Adipocyte (in vitro differentiated cells): Measurements from ENCODE around the gene CCL21.

Experiments used
- DNase-seq: peaks from one replicate; pipeline ENCODE4 v3.0.0-alpha.2; 2015; ENCODE audit warnings: low read depth
- H3K27me3 ChIP-seq: replicated peaks from 2 replicates; pipeline ENCODE4 v1.7.0; 2013; ENCODE audit warnings: mild to moderate bottlenecking, low read length, moderate library complexity; ENCODE audit not compliant: control insufficient read depth, insufficient read depth
- H3K36me3 ChIP-seq: 2 replicates; pipeline ENCODE4 v1.7.0; 2013; ENCODE audit warnings: low read length, mild to moderate bottlenecking, moderate library complexity; ENCODE audit not compliant: control insufficient read depth, insufficient read depth, severe bottlenecking
- H3K4me1 ChIP-seq: 2 replicates; pipeline ENCODE4 v1.7.0; 2013; ENCODE audit warnings: mild to moderate bottlenecking, low read length, moderate library complexity; ENCODE audit not compliant: control insufficient read depth, insufficient read depth
- H3K4me3 ChIP-seq: 2 replicates; pipeline ENCODE4 v1.7.0; 2013; ENCODE audit warnings: mild to moderate bottlenecking, low read length, moderate library complexity
- H3K9ac ChIP-seq: 2 replicates; pipeline ENCODE4 v1.7.0; 2013; ENCODE audit warnings: mild to moderate bottlenecking, low read length, moderate library complexity
- H3K9me3 ChIP-seq: 2 replicates; pipeline ENCODE4 v1.7.0; 2013; ENCODE audit warnings: mild to moderate bottlenecking, low read length, moderate library complexity; ENCODE audit not compliant: control insufficient read depth

The CCL21 gene

DNA sequence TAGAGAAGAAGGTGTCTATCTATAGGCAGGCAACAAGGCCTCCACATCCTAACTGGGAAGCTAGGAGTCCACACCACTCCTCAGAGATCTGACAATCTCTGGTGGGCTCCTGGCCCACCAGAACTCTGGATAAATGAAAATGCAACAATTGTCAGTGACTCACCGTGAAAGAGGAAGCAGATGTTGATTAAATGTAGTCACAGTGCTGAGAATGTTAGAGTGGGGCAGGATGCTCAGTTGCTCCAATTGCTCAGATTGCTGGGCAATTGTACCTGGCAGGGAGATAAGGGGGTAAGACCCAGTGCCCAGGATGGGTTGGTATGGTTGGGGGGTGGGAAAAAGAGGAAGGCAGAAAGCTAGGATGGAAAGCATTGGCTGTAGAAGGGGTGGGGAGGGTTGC, 23.2 kb downstream of the CCL21 start:
- peaks cover 37% of the 10 kb centered on the region for H3K4me1 ChIP-seq
- no peaks in the 10 kb centered on the region for H3K27me3 ChIP-seq
- peak overlapping the region; percentile 14 for H3K9ac ChIP-seq
- H3K4me3 ChIP-seq: peak overlapping the region; percentile 6
- H3K9me3 ChIP-seq: no peaks in the 10 kb centered on the region
- no peaks in the 10 kb centered on the region for H3K36me3 ChIP-seq
- DNase-seq: no peak

DNA sequence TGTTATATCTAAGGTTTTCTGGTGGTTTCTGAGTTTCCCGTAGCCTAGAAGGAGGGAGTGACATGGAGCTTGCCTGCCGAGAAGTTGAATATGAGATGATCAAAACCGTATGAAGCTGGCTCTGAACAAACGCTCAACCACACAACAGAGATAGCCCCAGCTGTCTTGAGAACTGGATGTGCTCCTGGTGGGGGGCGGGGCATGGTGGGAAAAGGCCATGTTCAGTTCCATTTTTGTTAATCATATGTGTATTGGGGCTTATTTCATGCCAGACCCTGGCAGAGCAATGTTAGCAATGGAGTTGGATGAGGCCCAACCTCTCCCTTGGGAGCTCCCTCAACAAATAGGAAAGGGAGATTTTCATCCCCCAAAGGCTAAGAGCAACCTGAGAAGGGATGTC, 23.7 kb downstream of the CCL21 start:
- peak overlapping the region; percentile 75 for H3K9ac ChIP-seq
- no peaks in the 10 kb centered on the region for H3K9me3 ChIP-seq
- no peaks in the 10 kb centered on the region for H3K27me3 ChIP-seq
- H3K36me3 ChIP-seq: no peaks in the 10 kb centered on the region
- DNase-seq: no peak
- peak overlapping the region; percentile 31 for H3K4me3 ChIP-seq
- H3K4me1 ChIP-seq: peaks cover 37% of the 10 kb centered on the region

DNA sequence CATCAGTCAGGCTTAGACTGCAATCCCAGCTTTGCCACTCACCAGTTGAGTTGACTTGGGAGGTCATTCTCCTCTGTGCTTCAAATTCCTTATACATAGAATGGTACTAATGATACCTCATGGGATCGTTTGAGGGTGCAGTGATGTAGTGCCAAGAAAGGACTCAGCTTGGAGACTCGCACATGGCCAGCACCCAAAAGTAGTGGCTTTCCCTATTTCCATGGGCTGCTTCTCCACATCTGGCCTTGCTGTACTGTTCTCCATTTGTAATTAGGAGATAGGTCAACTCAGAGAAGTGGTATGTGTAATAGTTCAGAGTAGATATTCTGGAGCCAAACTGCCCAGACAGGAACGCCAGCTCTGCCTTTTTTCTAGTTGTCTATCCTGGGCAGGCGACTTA, 24.3 kb downstream of the CCL21 start:
- Histone ChIP-seq H3K4me3 (peak overlapping the region; percentile 31), H3K36me3 (no peaks in the 10 kb centered on the region), H3K27me3 (no peaks in the 10 kb centered on the region), H3K4me1 (peaks cover 37% of the 10 kb centered on the region), H3K9me3 (no peaks in the 10 kb centered on the region), H3K9ac (peak overlapping the region; percentile 75)
- no peak for DNase-seq

DNA sequence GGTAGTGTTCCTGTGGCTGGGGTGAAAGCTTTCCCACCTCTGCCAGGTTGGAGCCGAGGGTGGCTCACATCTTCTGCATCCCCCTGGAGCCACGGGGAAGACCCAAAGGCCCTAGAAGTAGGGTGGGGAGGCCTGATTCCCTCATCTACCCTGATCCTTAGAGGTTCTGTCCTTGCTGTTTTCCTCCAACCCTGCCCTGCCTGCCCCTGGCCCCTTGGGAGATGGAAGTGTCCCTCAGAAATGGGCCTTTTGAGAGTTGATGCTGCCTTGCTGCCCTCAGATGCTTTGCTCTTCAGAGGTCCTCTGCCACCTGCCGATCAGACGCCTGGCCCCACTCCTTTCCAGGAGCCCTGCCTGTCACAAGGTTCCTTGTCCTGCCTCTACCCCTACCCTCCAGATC, 25.1 kb downstream of the CCL21 start:
- Histone ChIP-seq H3K36me3 (no peaks in the 10 kb centered on the region), H3K4me1 (peaks cover 37% of the 10 kb centered on the region), H3K9me3 (no peaks in the 10 kb centered on the region), H3K9ac (no peak overlapping the region), H3K4me3 (no peak overlapping the region), H3K27me3 (no peaks in the 10 kb centered on the region)
- DNase-seq: no peak

DNA sequence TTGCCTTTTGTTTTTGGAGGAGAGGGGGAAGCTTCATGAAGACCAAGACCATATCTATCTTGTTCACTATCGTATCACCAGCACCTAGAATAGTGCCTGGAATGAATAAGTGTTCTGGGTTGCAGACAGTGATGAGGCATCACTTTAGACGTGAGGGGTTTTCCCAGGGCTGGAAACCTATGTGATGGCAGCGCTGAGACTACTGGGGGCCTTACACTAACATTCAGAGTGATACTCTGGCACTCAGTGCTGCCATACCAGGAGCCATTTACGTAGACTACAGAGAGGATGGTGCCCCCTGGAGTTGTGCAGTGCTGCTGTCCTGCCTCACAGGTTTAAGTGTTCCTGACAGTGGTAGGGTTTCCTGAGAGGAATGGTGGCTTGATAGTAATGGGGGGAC, 25.8 kb downstream of the CCL21 start:
- no peak for DNase-seq
- Histone ChIP-seq H3K36me3 (no peaks in the 10 kb centered on the region), H3K9ac (no peak overlapping the region)

DNA sequence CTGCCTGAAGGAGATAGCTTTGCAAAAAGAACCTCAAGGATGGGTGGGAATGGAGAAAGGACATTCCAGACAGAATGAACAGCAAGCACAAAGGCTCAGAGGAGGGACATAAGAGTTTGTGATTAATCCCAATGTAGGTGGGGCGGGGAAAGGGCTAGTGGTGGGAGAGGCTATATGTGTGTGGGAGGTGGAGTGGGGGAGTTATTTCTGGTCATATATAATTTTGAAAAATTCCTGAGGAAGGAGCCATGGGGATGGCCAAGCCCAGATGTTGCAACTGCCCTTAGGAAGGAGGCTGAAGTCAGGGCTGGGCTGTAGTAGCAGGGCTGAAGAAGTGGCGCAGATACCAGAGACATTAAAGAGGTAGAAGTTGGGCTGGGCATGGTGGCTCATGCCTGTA, 34.1 kb downstream of the CCL21 start:
- Histone ChIP-seq H3K4me3 (no peak overlapping the region), H3K36me3 (no peaks in the 10 kb centered on the region), H3K9me3 (no peaks in the 10 kb centered on the region), H3K27me3 (no peaks in the 10 kb centered on the region), H3K9ac (peak overlapping the region; percentile 56), H3K4me1 (peaks cover 17% of the 10 kb centered on the region)
- peak; percentile 31 for DNase-seq

More for the DNA sequence above, 25.8 kb downstream of the CCL21 start:
- Histone ChIP-seq H3K27me3 (no peaks in the 10 kb centered on the region), H3K9me3 (no peaks in the 10 kb centered on the region), H3K4me3 (no peak overlapping the region), H3K4me1 (peaks cover 37% of the 10 kb centered on the region)

DNA sequence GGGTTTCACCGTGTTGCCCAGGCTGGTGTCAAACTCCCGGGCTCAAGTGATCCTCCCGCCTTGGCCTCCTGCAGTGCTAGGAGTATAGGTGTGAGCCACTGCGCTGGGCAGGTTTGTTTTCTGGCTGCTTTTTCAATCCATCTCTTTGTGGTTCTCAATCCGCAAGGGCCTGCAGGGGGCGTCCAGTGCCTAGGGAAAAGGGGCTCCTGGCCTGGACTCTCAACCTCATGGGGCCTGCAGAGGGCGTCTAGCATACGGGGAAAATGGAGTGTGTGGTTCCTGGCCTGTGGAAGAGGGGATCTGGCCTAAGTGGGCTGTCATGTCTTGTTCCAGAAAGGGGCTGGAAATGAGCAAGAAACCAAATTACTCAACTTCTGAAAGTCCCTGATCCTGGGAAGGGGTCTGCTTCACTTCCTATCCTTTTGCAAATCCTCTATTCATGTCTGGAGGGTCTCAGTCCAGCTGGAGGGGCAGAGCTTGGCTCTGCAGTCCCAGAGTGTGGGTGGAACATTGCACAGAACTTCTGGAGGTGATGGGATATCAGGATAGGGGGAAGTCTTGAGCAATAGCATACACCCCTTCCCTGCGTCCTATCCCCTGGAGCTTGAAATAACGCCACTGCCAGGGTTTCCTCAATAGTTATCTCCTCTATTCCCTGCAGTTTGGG, 34.8 kb downstream of the CCL21 start:
- peak; percentile 68 for DNase-seq
- Histone ChIP-seq H3K9ac (peak overlapping the region; percentile 56), H3K4me3 (no peak overlapping the region), H3K9me3 (no peaks in the 10 kb centered on the region), H3K4me1 (peaks cover 17% of the 10 kb centered on the region), H3K27me3 (no peaks in the 10 kb centered on the region), H3K36me3 (no peaks in the 10 kb centered on the region)

DNA sequence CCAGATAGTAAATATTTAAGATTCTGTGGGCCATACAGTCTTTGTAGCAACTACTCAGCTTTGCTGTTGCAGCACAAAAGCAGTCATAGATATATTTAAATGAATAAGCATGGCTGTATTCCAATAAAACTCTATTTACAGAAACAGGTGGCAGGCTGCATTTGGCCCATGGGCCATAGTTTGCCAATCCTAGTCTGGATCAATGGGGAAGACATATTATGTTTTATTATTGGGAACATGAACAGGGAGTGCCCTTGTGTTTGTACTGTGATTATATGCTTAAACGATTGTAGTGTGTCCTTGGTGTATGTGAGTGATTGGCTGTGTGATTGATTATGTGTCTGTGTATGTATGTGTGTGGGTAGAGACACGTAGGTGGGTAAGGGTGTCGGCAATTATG, 35.5 kb downstream of the CCL21 start:
- no peaks in the 10 kb centered on the region for H3K36me3 ChIP-seq
- no peaks in the 10 kb centered on the region for H3K9me3 ChIP-seq
- H3K4me1 ChIP-seq: peaks cover 17% of the 10 kb centered on the region
- H3K4me3 ChIP-seq: no peak overlapping the region
- H3K9ac ChIP-seq: no peak overlapping the region
- H3K27me3 ChIP-seq: no peaks in the 10 kb centered on the region
- no peak for DNase-seq

DNA sequence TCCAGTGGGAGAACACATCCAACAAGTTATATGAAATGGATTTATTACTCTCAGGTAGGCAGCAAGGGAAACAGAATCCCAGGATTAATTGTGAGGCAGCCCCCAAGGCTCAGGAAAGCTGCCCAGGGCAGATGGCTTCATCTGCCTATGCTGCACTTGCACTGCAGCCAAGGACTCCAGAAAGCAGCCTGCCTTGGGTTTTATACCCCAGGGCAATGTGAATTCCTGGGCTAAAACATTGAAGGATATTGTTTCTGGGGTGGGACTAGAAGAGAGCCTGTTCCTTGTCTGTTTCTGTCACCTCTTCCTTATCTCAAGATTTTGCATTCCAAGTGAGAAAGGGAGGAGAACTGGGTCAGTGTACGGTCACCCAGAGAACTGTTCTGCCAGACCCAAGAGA, 38.6 kb downstream of the CCL21 start:
- H3K36me3 ChIP-seq: no peaks in the 10 kb centered on the region
- H3K4me1 ChIP-seq: peaks cover 27% of the 10 kb centered on the region
- no peaks in the 10 kb centered on the region for H3K27me3 ChIP-seq
- H3K9me3 ChIP-seq: no peaks in the 10 kb centered on the region
- H3K9ac ChIP-seq: no peak overlapping the region
- no peak for DNase-seq
- no peak overlapping the region for H3K4me3 ChIP-seq

DNA sequence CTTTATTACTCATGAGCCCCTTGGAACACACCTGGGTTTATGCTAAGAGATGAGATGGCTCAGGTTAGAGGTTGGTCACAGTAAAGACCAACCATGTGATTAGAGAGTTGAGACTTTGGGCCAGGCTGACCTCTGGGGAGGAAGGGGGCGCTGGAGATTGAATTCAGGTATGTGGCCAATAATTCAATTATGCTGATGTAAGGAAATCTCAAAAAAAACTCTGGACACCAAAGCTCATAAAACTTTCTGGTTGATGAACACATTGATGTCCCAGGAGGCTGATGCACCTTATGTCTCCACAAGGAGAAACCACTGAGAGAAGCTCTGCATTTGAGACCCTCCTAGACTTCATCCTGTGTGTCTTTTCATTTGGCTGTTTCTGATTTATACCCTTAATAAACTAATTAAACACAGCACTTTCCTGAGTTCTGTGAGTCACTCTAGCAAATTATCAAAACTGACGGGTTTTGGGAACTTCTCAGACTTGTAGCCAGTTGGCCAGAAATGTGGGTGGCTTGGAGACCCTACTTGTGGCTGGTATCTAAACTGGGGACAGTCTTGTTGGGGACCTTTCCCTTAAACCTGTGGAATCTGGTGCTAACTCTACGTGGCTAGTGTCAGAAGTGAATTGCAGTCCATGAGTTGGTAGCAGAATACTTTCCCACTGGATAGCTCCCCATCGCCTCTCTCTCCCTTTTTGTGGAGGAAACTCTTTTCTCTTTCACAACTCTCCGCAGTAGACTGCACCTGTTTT, 40.0 kb downstream of the CCL21 start:
- Histone ChIP-seq H3K4me1 (peaks cover 15% of the 10 kb centered on the region), H3K9me3 (no peaks in the 10 kb centered on the region), H3K4me3 (no peak overlapping the region), H3K9ac (no peak overlapping the region), H3K27me3 (no peaks in the 10 kb centered on the region), H3K36me3 (no peaks in the 10 kb centered on the region)
- DNase-seq: no peak

DNA sequence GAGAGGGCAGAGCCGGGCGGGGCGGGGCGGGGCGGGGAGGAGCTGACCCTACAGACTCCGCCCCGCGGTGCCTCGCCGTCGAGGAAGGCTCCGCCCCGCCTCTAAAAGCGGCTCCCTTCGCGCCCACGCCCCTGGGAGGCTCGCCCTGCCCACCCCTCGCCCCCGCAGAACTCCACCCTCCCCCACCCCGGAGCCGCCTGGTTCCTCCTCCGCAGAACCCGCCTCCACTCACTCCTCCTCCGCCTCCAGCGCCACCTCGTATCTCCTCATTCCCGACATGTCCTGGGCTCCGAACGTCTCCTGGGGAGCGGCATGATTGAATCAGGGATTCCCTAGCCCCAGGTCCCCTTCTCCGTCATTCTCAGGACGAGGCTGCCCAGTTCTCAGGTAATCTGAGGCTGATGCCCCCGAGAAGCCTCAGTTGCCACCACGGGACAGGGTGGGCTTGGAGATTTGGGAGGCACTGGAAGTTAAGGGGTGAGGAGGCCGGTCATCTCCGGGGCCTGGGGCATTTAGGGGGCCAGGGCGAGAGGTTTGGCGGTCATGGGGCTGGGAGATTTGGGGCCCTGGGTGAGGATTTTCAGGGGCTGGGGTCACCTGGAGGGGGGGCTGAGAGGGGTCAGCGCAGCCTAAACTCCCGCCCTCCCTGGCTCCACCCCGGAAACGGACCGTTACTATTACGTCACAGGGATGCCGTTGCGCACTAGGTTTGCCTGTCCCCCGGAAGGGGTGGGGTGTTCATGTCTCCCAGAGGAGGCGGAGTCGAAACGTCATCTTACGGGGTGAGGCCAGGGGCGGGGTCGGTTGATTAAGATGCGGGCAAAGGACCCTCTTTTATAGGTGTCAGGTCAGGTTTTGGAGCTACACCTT, 44.3 kb downstream of the CCL21 start:
- peaks cover 4% of the 10 kb centered on the region for H3K36me3 ChIP-seq
- H3K4me1 ChIP-seq: peaks cover 28% of the 10 kb centered on the region
- no peaks in the 10 kb centered on the region for H3K27me3 ChIP-seq
- peak overlapping the region; percentile 95 for H3K9ac ChIP-seq
- peak overlapping the region; percentile 95 for H3K4me3 ChIP-seq
- no peaks in the 10 kb centered on the region for H3K9me3 ChIP-seq
- peak; percentile 99 for DNase-seq
